Vagina (tissue), 2 donors: Measurements from ENCODE around the gene PLD6.

Source experiments
- CTCF ChIP-seq, 3 experiments: fragments of 450-650 bp in 2 of 3; fragments of 200-600 bp in 1 of 3; sonication (generic) in 1 of 3; IDR thresholded peaks; one replicate each; pipeline ENCODE4 v1.5.1; 2017 to 2019; ENCODE audit warnings: antibody characterized with exemption in 3 of 3, mild to moderate bottlenecking in 2 of 3, moderate library complexity in 2 of 3
- POLR2A ChIP-seq, 2 donors: fragments of 450-650 bp; IDR thresholded peaks; one replicate each; pipeline ENCODE4 v1.6.1; 2017; ENCODE audit warnings: antibody characterized with exemption in 2 of 2, mild to moderate bottlenecking in 2 of 2, moderate library complexity in 2 of 2
- POLR2AphosphoS5 ChIP-seq, 2 donors: sonication (generic); formaldehyde crosslinking; IDR thresholded peaks; one replicate each; pipeline ENCODE4 v1.9.0; 2017; ENCODE audit warnings: antibody characterized with exemption in 2 of 2, mild to moderate bottlenecking in 2 of 2, low read depth in 1 of 2; ENCODE audit not compliant: insufficient read depth in 1 of 2

DNA sequence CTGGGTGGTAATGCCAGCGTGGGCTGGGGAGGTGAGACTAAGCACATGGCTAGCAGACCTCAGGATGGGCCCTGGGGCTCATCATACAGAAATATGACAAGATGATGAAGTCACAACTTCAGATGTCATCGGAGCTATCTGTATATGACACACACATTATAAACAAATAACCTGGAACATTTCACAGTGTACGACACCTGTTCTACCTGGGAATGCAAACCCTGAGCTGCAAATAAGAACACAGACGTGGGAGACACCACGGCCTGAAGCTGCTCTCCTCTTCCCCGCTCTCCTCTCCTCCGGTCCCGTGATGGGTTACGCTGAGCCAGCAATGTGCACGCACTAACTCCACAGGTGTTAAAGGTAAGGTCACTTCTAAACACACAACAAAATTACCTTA is 4.9 kb downstream of the PLD6 start:
- TF ChIP-seq CTCF (IDR thresholded peaks at IDR 0.05), result no peak
- no peak for TF ChIP-seq POLR2A (IDR thresholded peaks at IDR 0.05)
- no peak for TF ChIP-seq POLR2AphosphoS5 (IDR thresholded peaks at IDR 0.05; ENCODE audit: insufficient read depth in 1 of 2, low read depth in 1 of 2)
